IPS-18c (cell line): ENCODE results near the gene TRRAP.

Experiments used
- H3K4me3 ChIP-seq: 2 replicates; pipeline ENCODE4 v1.7.0; 2013; ENCODE audit warnings: low read depth, mild to moderate bottlenecking, low read length, moderate library complexity; ENCODE audit not compliant: insufficient read depth
- H3K9me3 ChIP-seq: one replicate; pipeline ENCODE4 v1.6.1; 2013; ENCODE audit warnings: mild to moderate bottlenecking, low read length, moderate library complexity; ENCODE audit not compliant: control insufficient read depth, insufficient read depth

TRRAP gene

DNA sequence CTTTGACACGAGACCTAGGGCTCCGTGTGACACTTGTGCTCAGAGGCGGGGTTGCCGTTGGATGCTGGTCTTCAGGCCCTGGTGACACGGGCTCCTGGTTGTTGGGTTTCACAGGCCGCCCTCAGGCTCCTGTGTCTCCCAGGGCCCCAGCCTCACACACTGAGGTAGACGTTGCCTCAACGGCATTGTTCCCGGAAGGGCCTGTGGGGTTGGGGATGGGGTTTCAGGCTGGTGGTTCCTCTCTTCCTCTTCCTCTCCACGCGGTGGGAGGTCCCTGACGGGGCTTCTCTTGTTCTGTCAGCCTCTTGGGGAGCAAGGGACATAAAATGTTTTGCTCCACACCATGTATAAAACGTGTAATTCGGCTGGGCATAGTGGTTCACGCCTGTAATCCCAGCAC lies 125.1 kb downstream of the TRRAP start:
- no peaks in the 10 kb centered on the region for H3K9me3 ChIP-seq
- no peak overlapping the region for H3K4me3 ChIP-seq

DNA sequence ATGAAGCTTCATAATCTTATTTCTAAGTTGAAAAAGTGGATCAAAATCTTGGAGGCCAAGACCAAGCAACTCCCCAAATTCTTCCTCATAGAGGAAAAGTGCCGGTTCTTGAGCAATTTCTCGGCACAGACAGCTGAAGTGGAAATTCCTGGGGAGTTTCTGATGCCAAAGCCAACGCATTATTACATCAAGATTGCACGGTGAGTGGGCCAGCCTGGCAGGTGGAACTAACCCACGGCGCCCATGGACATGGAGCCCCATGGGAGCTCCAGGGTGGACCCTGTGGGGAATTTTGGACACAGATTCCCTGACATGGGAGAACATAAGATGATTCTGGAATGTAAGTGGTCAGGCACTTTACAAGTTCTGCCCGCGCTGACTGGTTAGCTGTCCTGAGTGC lies 125.9 kb downstream of the TRRAP start:
- Histone ChIP-seq H3K9me3 (no peaks in the 10 kb centered on the region), H3K4me3 (no peak overlapping the region)

DNA sequence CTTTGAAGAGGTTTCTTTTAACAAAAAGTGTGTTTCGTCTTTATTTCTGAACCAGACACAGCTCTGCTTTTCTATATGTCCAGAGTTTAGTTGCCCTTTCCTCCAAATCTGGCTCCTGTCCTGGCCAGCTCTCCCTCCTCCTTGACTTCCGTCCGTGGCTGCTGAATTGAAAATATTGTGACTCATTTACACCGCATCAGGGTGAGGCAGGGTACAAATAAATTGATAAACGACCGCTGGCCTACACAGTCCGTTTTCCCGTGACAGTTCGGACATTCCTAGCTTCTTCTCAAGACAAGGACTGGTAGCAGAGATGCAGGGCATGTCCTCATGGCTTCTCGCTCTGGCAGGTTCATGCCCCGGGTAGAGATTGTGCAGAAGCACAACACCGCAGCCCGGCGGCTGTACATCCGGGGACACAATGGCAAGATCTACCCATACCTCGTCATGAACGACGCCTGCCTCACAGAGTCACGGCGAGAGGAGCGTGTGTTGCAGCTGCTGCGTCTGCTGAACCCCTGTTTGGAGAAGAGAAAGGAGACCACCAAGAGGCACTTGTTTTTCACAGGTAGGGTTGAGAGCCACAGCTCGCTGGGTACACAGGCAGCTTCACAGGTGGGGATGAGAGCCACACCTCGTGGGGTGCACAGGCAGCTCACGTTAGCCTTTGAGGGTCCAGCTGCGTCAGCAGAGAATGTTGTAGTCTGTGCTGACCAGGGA lies 126.6 kb downstream of the TRRAP start:
- no peaks in the 10 kb centered on the region for H3K9me3 ChIP-seq
- no peak overlapping the region for H3K4me3 ChIP-seq

DNA sequence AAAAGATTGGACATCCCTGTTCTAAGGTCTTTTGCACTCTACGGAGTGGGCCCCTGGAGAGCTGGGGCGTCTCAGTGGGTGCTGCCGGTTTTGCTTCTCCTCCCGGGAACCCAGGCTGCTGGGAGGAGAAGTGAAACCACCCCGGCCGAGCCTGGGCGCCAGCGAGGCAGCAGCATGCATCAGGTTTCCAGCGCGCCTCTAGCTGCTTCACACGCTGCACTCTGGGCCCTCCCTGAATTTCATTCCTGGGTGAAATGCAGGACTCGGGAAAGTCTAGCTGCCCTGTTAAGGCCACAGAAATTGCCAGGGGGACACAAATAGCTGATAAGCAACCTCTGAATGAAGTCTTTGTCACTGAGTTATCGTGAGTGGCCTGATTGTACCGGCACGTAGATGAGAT lies 127.4 kb downstream of the TRRAP start:
- Histone ChIP-seq H3K4me3 (no peak overlapping the region), H3K9me3 (no peaks in the 10 kb centered on the region)

DNA sequence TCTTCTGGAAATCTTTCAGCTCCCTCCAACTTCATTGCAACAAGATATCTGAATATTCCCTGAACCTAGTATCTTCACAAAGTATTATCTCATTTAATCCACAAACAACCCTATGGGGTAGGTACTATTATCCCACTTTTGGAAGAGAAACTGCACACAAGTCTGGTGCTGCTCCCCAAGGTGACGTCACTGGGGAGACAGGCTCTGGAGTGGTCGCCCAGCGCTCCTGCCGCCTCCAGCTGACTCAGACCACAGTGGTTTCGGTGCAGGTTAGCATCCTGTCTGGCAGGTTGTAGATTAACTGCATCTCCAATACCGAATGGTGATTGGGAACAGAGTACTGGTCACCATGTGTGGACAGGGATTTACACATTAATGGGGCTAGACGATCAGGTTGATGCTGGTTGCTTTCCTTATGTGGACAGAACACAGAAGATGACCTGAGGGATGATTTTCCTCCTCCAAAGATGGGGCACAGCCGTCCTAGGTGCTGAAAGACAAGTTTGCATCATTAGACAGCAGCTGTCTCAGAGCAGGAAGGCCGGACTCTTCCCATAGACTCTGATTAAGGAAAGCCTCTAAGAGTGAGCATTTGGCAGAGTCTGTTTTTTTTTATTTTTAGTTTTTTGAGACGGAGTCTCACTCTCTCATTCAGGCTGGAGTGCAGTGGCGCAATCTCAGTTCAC lies 128.6 kb downstream of the TRRAP start:
- Histone ChIP-seq H3K4me3 (no peak overlapping the region), H3K9me3 (no peaks in the 10 kb centered on the region)

DNA sequence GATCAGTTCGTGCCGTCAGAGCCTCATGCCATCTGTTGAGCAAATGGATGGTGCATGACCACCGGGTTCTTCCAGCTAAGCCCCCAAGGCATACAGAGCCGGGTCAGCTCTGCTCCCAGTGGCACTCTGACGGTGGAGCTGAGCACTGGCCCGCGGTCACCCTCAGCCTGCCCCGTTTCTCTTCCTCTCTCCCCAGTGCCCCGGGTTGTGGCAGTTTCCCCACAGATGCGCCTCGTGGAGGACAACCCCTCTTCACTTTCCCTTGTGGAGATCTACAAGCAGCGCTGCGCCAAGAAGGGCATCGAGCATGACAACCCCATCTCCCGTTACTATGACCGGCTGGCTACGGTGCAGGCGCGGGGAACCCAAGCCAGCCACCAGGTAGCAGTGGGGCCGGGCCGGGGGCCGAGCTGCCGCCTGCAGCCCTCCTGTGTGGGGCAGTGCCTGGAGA lies 129.9 kb downstream of the TRRAP start:
- Histone ChIP-seq H3K4me3 (no peak overlapping the region), H3K9me3 (no peaks in the 10 kb centered on the region)

DNA sequence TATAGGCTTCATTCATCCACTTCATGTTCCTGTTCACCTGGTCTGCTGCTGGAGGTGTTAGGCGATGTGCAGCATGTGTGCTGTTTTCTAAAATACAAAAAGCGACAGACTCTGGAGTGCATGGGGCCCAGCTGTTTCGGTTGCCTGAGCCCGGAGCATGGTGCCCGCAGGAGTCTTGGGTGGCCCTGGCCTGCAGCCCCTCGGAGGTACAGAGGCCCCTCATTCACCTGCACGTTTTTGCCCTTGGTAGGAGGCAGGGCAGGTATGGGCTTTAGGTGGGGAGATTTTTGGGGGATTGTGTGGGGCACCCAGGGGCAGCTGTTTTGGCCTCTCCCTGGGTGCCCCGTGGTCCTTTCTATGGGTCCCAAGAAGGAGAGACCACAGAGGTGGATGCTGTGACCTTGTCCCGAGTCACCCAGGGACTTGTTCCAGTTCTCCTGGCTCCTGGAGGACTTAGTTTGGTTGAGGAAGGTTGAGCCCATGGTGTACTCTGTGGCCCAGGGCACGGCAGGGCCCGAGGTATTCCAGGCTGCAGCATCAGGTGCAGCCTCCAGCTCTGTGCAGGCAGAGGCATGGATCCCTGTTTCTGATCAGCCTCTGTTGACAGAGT lies 130.7 kb downstream of the TRRAP start:
- H3K4me3 ChIP-seq = no peak overlapping the region
- no peaks in the 10 kb centered on the region for H3K9me3 ChIP-seq

DNA sequence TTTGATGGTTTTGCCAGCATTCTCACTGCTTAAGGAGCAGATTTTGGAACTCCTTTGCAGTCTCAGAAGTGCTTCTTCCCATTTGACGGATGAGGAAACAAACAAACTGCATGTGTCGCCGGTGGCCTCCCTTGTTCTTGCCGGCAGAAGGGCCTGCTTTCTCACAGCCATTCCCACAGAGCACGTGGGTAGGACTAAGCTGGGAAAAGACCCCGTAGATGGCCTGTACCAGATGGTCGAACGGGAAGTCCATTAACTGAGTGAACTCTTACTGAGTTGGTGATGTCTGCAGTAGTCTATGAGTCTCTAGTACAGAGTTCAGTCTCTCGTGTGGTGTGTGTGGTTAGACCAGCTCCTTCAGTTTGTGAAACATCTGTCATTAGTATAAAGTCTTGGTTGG lies 131.9 kb downstream of the TRRAP start:
- Histone ChIP-seq H3K4me3 (no peak overlapping the region), H3K9me3 (no peaks in the 10 kb centered on the region)

DNA sequence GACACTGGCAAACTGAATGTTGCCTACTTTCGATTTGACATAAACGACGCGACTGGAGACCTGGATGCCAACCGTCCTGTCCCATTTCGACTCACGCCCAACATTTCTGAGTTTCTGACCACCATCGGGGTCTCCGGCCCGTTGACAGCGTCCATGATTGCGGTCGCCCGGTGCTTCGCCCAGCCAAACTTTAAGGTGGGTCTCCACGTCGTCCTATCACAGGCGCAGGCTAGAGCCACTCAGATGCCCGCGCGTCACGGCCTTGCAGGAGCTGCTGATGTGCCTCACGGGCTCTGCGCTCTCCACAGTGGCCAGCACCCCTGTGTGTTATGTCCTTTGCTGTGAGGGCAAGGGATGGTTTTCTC lies 133.0 kb downstream of the TRRAP start:
- H3K9me3 ChIP-seq = no peaks in the 10 kb centered on the region
- H3K4me3 ChIP-seq = no peak overlapping the region

DNA sequence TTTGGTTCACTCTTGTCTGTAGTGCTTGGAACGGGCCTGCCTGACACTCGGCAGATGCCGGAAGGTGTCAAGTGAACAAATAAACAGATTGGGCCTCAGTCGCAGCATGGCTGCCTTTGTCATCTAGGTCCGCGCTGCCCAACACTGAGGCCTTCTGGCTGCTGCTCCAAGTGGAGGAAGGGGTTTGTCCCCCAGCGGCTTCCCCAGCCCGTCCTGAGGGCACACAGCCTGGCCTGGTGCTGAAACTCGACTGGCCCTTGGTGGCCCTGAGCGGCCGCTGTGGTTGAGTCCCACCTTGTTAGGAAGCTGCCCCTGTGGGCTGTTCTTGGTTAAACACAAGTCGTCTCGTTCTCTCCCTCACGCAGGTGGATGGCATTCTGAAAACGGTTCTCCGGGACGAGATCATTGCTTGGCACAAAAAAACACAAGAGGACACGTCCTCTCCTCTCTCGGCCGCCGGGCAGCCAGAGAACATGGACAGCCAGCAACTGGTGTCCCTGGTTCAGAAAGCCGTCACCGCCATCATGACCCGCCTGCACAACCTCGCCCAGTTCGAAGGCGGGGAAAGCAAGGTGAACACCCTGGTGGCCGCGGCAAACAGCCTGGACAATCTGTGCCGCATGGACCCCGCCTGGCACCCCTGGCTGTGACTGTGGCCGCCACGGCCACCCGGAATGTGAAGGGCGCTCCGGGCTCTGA lies 133.5 kb downstream of the TRRAP start:
- no peaks in the 10 kb centered on the region for H3K9me3 ChIP-seq
- no peak overlapping the region for H3K4me3 ChIP-seq

DNA sequence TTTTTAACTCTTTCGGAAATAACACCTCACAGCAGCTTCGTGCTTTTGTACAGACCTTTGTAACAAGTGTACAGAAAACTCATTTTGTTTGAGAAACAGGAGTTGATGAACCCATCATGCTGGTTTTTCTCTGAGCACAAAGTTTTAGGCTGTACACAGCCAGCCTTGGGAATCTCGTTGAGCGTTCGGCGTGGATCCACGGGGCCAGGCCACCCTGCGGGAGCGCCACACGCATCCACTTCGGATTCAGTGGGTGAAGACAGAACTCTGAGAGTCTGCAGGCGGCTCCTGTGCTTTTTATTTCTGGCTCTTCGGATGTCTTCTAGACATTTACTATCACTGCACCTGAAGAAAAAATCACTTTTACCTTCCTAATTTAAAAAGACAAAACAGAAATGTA lies 134.4 kb downstream of the TRRAP start:
- H3K9me3 ChIP-seq = no peaks in the 10 kb centered on the region
- H3K4me3 ChIP-seq = no peak overlapping the region

DNA sequence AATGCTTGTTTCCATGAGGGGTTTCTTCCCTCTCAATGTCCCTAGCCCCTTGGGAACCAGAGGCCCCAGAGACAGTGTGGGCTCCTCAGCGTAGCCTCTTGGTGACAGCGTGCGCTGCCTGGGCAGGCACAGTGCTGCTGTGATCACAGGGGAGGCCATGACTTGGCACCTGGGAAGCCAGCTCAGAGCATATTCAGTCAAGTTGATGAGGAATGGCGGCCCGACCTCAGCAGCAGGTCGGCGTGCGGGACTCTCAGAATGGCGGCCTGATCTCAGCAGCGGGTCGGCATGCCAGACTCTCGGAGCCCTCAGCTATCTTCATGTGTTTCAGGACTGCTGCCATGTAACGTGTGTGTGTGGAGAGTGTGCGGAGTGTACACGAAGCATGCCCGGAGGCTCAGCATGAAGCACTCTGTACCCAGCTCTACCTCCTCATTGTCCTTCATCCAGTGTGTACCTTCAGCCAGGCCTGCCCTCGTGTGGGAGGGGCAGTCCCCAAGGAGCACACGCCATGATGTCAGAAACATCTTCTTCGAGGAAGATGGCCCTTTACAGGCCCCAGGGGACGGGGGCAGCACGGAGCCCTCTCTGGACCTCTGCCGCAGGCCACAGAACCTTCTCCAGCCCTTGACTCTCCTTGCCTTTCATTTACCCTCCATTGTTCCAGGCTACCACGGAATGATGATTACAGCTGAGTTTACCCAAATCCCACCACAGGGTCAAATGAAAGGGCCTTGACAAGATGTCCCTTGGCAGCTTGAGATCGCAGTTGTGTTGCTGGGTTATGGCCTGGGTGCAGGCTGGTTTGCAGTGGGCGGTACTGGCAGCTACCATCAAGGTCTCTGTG lies 135.2 kb downstream of the TRRAP start:
- H3K9me3 ChIP-seq = no peaks in the 10 kb centered on the region

DNA sequence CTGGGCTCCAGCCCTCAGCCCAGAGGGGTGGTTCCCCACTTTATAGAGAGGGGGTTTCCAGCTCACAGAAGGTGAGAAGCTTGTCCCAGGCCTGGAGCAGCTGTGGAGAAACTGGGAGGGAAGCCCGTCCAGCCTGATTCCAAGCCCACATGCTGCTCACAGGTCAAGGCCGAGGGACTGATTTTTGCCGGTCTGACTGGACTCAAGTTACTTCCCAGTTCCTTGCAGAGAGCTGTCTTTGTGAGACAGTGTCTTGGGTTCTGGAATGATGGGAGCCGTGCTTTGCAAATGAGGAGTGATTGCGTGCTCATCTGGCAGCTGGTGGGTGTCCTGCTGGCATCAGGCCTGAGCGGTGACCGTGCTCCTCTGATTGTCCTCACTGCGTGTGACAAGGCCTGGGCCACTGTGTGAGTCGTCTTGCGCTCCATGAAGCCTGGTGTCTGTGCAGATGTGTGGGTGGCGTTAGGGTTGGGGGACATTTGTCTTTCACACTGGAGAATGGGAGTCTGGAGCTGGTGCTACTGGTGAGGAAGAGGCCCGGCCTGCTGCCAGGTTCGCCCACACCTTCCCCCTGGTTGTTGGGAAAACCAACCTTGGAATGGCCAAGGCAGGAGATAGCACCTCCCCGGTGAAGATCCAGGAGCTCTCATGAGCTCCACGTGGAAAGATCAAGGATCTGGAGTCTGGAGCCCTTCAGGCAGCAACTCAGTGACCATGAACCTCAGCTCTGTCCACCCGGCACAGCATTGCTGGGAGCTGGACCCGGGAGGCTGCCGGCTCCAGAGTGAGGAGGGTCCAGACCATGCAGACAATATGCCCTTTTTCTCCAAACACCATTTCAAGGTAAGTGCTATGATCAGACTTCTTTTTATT lies 136.0 kb downstream of the TRRAP start:
- no peak overlapping the region for H3K4me3 ChIP-seq
- no peaks in the 10 kb centered on the region for H3K9me3 ChIP-seq

More for the DNA sequence above, 135.2 kb downstream of the TRRAP start:
- H3K4me3 ChIP-seq = no peak overlapping the region

DNA sequence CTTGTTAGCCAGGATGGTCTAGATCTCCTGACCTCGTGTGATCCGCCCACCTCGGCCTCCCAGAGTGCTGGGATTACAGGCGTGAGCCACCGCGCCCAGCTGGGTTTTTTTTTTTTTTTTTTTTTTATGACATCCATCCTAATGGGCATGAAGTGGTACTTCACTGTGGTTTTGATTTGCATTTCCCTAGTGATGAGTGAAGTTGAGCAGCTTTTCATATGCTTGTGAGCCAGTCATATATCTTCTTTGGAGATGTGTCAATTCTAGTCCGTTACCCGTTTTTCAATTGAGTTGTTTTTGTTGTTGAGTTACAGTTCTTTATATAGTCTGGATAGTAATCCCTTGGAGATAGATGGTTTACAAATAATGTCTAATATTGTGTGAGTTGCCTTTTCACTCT lies 137.9 kb downstream of the TRRAP start:
- H3K9me3 ChIP-seq = no peaks in the 10 kb centered on the region
- H3K4me3 ChIP-seq = no peak overlapping the region

DNA sequence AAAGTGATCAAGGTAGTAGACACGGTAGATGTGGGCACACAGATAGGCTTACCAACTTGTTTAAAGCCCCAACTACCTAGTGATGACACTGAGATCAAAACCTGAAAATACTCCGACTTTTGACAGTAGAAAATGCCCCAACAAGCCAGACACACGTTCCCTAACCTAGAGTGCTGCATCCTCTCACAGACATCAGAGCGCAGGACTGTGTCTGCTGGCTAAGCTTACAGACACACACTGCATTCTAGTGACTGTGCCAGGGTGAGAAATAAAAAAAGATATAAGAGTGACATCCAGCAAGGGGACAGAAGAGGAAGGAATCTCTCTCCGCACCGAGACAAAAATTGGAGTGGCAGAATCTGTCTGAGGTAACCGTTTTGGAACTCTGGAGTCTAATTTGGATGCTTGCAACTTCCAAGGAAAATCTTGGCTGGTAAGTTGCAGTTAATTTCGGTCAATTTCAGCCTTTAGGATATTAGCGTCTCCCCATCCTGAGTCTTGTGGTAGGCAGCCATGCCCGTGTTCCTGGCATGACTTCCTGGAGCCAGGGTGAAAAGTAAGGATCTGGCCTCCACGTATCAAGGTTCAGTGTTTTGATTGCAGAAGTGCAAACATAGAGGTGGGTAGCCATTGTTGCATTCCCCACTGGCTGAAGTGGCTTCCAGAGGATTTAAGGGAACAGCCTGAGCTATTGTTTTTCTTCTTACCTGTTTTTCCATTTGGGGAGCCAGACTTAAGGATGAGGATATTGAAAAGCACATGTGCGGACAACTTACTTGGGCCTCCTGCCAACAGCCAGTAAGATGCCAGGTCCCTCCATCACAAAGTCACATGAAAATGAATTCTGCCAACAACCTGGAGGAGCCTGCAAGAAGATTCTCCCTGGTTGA lies 141.4 kb downstream of the TRRAP start:
- Histone ChIP-seq H3K9me3 (no peaks in the 10 kb centered on the region), H3K4me3 (no peak overlapping the region)

DNA sequence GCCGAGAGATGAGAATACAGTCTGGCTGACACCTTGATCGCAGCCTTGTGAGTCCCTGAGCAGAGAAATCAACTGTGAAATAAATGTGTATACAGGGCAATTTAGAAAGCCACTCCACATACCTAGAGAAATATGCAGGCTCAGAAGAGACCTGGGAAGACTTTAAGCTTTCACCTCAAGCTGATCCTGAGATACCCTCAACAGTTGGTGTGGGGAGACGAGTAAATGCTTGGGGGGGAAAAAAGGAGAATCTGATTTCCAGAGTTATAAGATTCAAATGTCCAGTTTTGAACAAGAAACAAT lies 142.0 kb downstream of the TRRAP start:
- Histone ChIP-seq H3K9me3 (no peaks in the 10 kb centered on the region), H3K4me3 (no peak overlapping the region)
